Right lobe of liver (tissue), 6 donors: Measurements from ENCODE around the gene CD276. TPM values are rescaled to one million over a fixed set of nuclear protein-coding genes. Genes with fewer than 3 reads are reported as not detected.

Experiments used
- ATAC-seq, 4 donors: fragments of 200-7000 bp; cut with Tn5 transposase; one replicate each; pipeline ENCODE4 v1.9.1; 2020; ENCODE audit warnings: mild to moderate bottlenecking in 4 of 4, moderate library complexity in 4 of 4
- DNase-seq, 3 donors: peaks; one replicate each; pipeline ENCODE4 v3.0.0-alpha.2; 2020
- H3K27ac ChIP-seq, 3 donors: fragments of 200-600 bp; one replicate each; pipeline ENCODE4 v1.8.0; 2022
- H3K27me3 ChIP-seq, 2 donors: fragments of 200-600 bp; one replicate each; pipeline ENCODE4 v1.8.0; 2022
- H3K36me3 ChIP-seq, 4 donors: fragments of 200-600 bp; sonication (generic) in 1 of 4; one replicate each; pipeline versions ENCODE4 v1.5.1 to v1.8.0; 2017 to 2022; ENCODE audit warnings: control low read depth in 1 of 4
- H3K4me1 ChIP-seq, 4 donors: fragments of 200-600 bp; sonication (generic) in 1 of 4; one replicate each; pipeline versions ENCODE4 v1.5.1 to v1.8.0; 2017 to 2022; ENCODE audit warnings: control low read depth in 1 of 4
- H3K4me3 ChIP-seq, 3 donors: fragments of 200-600 bp; one replicate each; pipeline ENCODE4 v1.8.0; 2022
- H3K9me3 ChIP-seq, 4 donors: fragments of 200-600 bp; sonication (generic) in 1 of 4; one replicate each; pipeline versions ENCODE4 v1.5.1 to v1.8.0; 2017 to 2022; ENCODE audit warnings: control low read depth in 1 of 4
- POLR2A ChIP-seq: fragments of 450-650 bp; IDR thresholded peaks from one replicate; pipeline ENCODE4 v1.6.1; 2017; ENCODE audit warnings: antibody characterized with exemption, mild to moderate bottlenecking
- WGBS: methylation state at CpG from one replicate; pipeline ENCODE4 v1.1.6; 2018; ENCODE audit warnings: low coverage, low lambda C conversion rate; ENCODE audit not compliant: insufficient coverage; ENCODE audit errors: missing lambda C conversion rate; 5-methylcytosine and 5-hydroxymethylcytosine counted together
- intact Hi-C, 2 donors: fragments of 100-400 bp; cut with DNase I; formaldehyde crosslinking; loops; one replicate each; pipeline versions ENCODE4 v1.11.2 to v1.14.1; 2022
- total RNA-seq, 6 experiments: library from RNA; depleted of rRNA in 2 of 6; stranded (reverse); fragments of >200 nt in 2 of 6; fragmentation: NEBNext Ultra II Directional in 3 of 6; extraction: Animal tissue kit (Norgen Biotek cat#: 25700) in 3 of 6; gene quantifications; one replicate each; pipeline versions ENCODE4 v1.1.0 to v1.2.4, GENCODE V29; 2016 to 2023
- TF ChIP-seq, protein P1 (sequence below), 4 donors: fragments of 200-600 bp in 3 of 4; fragments of 450-650 bp in 1 of 4; IDR thresholded peaks; one replicate each; pipeline versions ENCODE4 v1.5.1 to v1.8.0; 2016 to 2022; ENCODE audit warnings: antibody characterized with exemption in 4 of 4, mild to moderate bottlenecking in 2 of 4
- donor health status: DM: no; HTN: yes; CAD: no.
- donor health status: DM: no; HTN: no; CAD: no.
- donor health status: DM: no; HTN: no; CAD: no.
- donor health status: DM: no; HTN: yes; CAD: no.
- donor health status: DM: no; HTN: yes; CAD: no.

Gene CD276
- total RNA-seq, 6 experiments from 2014 or later: 18.8 to 56.5 (median 23.8) TPM

DNA sequence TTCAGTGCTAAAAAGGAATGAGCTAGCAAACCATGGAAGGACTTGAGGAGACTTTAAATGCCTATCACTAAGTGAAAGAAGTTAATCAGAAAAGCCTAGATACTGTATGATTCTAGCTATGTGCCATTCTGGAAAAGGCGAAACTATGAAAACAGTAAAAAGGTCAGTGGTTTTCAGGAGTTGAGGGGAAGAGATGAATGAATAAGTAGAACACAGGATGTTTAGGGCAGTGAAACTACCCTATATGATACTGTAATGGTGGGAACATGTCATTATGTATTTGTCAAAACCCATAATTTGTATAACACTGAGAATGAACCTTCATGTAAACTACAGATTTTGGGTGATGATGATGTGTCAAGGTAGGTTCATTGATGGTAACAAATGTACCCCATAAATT, 9.6 kb upstream of the CD276 start:
- DNase-seq (no peak), ATAC-seq (no peak)
- Histone ChIP-seq H3K4me1 (no peaks in the 10 kb centered on the region), H3K27me3 (no peaks in the 10 kb centered on the region), H3K4me3 (no peak overlapping the region), H3K36me3 (no peaks in the 10 kb centered on the region), H3K27ac (no peak overlapping the region), H3K9me3 (no peaks in the 10 kb centered on the region)
- 100% methylated on average over 1 of the region's 1 CpG for WGBS
- no peak for TF ChIP-seq POLR2A
- intact Hi-C loops: no loop called here

DNA sequence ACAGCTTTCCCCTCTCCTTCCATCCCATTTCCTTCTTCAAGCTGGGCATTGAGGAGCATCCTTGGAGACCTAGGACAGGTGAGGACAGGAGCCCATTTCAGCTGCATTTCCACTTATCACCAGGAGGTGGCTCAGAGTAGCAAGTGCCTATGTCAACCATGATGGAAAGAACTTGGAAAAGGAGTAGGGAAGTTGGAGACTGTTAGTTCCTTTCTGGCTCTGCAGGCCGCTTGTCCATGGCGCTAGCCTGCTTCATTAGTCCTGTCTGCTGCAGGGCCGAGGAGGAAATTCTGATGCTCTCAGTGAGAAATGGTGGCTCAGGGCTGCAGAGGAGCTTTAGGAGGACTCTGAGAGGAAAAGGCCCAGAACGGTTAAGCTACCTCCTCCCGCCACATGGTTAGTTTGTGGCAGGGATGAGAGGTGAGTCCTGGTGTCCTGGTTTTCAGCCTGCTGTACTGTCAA, 7.0 kb upstream of the CD276 start:
- intact Hi-C loops: no loop called here
- H3K4me1 ChIP-seq: no peaks in the 10 kb centered on the region
- TF ChIP-seq POLR2A: no peak
- TF ChIP-seq, protein P1, sequence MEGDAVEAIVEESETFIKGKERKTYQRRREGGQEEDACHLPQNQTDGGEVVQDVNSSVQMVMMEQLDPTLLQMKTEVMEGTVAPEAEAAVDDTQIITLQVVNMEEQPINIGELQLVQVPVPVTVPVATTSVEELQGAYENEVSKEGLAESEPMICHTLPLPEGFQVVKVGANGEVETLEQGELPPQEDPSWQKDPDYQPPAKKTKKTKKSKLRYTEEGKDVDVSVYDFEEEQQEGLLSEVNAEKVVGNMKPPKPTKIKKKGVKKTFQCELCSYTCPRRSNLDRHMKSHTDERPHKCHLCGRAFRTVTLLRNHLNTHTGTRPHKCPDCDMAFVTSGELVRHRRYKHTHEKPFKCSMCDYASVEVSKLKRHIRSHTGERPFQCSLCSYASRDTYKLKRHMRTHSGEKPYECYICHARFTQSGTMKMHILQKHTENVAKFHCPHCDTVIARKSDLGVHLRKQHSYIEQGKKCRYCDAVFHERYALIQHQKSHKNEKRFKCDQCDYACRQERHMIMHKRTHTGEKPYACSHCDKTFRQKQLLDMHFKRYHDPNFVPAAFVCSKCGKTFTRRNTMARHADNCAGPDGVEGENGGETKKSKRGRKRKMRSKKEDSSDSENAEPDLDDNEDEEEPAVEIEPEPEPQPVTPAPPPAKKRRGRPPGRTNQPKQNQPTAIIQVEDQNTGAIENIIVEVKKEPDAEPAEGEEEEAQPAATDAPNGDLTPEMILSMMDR (IDR thresholded peaks at IDR 0.05): peak; percentile 79 to 95 (median 84)
- no peak overlapping the region for H3K27ac ChIP-seq
- no peaks in the 10 kb centered on the region for H3K9me3 ChIP-seq
- peak in 2 of 3 donors; percentile 37 to 76 for DNase-seq
- H3K4me3 ChIP-seq: no peak overlapping the region
- H3K36me3 ChIP-seq: no peaks in the 10 kb centered on the region
- peak; percentile 93 to 97 (median 95) for ATAC-seq
- WGBS: 41% methylated on average over 5 of the region's 5 CpGs
- no peaks in the 10 kb centered on the region for H3K27me3 ChIP-seq

DNA sequence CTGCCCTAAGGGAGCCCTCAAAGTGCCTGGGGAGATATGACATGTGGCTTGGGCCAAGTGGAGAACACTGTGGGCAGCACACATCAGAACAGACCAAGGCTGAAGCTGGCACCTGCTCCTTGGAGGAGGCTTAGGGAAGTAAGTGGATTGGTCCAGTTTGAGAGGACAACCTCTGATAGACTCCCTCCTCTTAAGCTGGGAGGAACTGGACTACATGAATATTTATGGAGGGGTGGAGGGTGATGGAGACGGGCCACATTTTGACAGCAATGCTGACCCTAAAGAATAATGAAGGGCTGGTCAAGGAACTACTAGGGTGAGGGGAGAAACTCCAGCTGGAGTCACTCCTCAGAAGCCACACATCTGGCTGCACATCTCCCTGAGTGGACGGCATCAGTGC, 6.5 kb upstream of the CD276 start:
- TF ChIP-seq POLR2A: no peak
- TF ChIP-seq, protein P1 (IDR thresholded peaks at IDR 0.05): no peak
- no peak overlapping the region for H3K27ac ChIP-seq
- H3K36me3 ChIP-seq: no peaks in the 10 kb centered on the region
- intact Hi-C loops: no loop called here
- 100% methylated on average over 1 of the region's 2 CpGs for WGBS
- DNase-seq: no peak
- H3K4me1 ChIP-seq: no peaks in the 10 kb centered on the region
- H3K9me3 ChIP-seq: no peaks in the 10 kb centered on the region
- ATAC-seq: no peak
- no peak overlapping the region for H3K4me3 ChIP-seq
- no peaks in the 10 kb centered on the region for H3K27me3 ChIP-seq

DNA sequence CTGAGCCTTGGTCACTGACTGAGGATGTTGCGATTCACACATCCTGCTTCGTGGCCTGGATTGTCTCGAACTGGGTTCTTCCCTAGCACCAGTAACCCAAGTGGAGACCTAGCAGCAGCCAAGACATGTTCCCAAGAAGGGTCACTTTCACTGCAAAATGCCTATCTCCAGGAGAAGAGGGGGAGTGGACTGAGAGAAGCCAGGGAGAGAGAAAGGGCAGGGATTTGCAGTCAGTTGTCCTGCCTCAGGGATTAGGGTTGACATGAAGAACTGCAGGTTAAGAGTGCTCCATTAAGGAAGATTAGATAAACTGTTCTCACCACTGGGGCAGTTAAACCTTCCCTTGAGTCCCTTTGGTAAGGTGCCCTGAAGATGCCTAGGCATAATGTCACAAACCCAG, 5.7 kb upstream of the CD276 start:
- intact Hi-C loops: no loop called here

DNA sequence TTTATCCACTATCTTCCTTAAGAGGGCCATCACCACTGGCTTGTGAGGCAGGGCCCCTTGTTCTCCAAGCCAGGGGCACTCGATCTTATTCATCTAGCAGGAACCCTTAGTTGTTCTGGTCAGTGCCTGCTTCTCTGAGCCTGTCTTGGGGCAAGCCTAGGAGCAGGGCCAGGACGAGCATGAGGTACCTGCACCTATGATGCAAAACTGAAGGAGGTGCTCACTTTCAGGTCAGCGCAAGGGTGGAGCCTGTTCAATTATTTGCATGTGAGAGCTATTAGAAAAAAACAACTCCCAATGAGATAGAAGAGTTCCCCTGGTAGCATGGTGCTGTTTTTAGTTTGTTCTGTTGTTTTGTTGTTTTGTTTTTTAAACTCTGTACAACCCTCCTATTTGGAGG, 5.0 kb upstream of the CD276 start:
- DNase-seq: no peak
- 73% methylated on average over 3 of the region's 3 CpGs for WGBS
- H3K4me3 ChIP-seq: no peak overlapping the region
- peaks cover 0 to 7% (median 0%) of the 10 kb centered on the region in 4 donors for H3K4me1 ChIP-seq
- no peak overlapping the region for H3K27ac ChIP-seq
- intact Hi-C loops: no loop called here
- TF ChIP-seq, protein P1 (IDR thresholded peaks at IDR 0.05): no peak
- TF ChIP-seq POLR2A: no peak
- H3K9me3 ChIP-seq: no peaks in the 10 kb centered on the region
- no peaks in the 10 kb centered on the region for H3K27me3 ChIP-seq
- no peaks in the 10 kb centered on the region for H3K36me3 ChIP-seq
- no peak for ATAC-seq

More for the DNA sequence above, 5.7 kb upstream of the CD276 start:
- DNase-seq (no peak), ATAC-seq (no peak)
- Histone ChIP-seq H3K9me3 (no peaks in the 10 kb centered on the region), H3K4me3 (no peak overlapping the region), H3K27ac (no peak overlapping the region), H3K36me3 (no peaks in the 10 kb centered on the region), H3K4me1 (peaks cover 0 to 3% (median 0%) of the 10 kb centered on the region in 4 donors), H3K27me3 (no peaks in the 10 kb centered on the region)
- TF ChIP-seq, protein P1 (IDR thresholded peaks at IDR 0.05): no peak
- no peak for TF ChIP-seq POLR2A
- WGBS: no CpG with 5 or more reads among the region's 3 CpGs
